Measurements from ENCODE around the gene CDC73. TPM values are rescaled to one million over a fixed set of nuclear protein-coding genes. Genes with fewer than 3 reads are reported as not detected.

CDC73 gene
- total and polyA plus RNA-seq, 2 of the 13 experiments (the other 11 are each of a cell fraction or from before 2014, with no cell fraction given): 20.2 to 26.3 TPM

- TF ChIP-seq ZBTB40 (IDR thresholded peaks at IDR 0.05) (no peak), ZBTB40 (CRISPR knock-in tag; IDR thresholded peaks at IDR 0.05) (no peak), MTF1 (CRISPR knock-in tag; IDR thresholded peaks at IDR 0.05) (no peak), ZXDC (CRISPR knock-in tag; IDR thresholded peaks at IDR 0.05) (no peak), ZBTB7B (CRISPR knock-in tag; IDR thresholded peaks at IDR 0.05) (0 out of 2 replicates have a peak, but pooled peaks have one; percentile 20), NCOA5 (CRISPR knock-in tag; IDR thresholded peaks at IDR 0.05) (no peak), KDM6A (CRISPR knock-in tag; IDR thresholded peaks at IDR 0.05; ENCODE audit: low read depth) (peak; percentile 42; the same call in 1 of the 2 replicates), ZFP62 (CRISPR knock-in tag; IDR thresholded peaks at IDR 0.05) (no peak), MTA1 (CRISPR knock-in tag; IDR thresholded peaks at IDR 0.05; ENCODE audit: borderline replicate concordance) (no peak; the same call in 1 of the 2 replicates), FOXP4 (CRISPR knock-in tag; IDR thresholded peaks at IDR 0.05) (peak; percentile 40), NR2F1 (CRISPR knock-in tag; IDR thresholded peaks at IDR 0.05) (peak; percentile 18 to 35; a peak in 3 of 4 replicates), ARID3A (IDR thresholded peaks at IDR 0.05; ENCODE audit: low read depth, low read length) (0 out of 2 replicates have a peak, but pooled peaks have one; percentile 39), SMARCE1 (IDR thresholded peaks at IDR 0.05; ENCODE audit: borderline replicate concordance) (no peak), MBD4 (IDR thresholded peaks at IDR 0.05; ENCODE audit: borderline replicate concordance, low read length) (no peak), CEBPG (CRISPR knock-in tag; IDR thresholded peaks at IDR 0.05) (peak; percentile 43; the same call in 1 of the 2 replicates)
Observed at GRCh38 chr1:193115629-193116227, 6.1 kb upstream of the CDC73 start (continued).

Measured in HepG2 (cell line).